K562 (cell line): ENCODE data around the gene SNRNP200. TPM values are rescaled to one million over a fixed set of nuclear protein-coding genes. Genes with fewer than 3 reads are reported as not detected.

Source experiments
- ATAC-seq: fragments of 200-7000 bp; cut with Tn5 transposase; 3 replicates; pipeline ENCODE4 v1.9.1; 2020; ENCODE audit warnings: moderate library complexity
- BruUV-seq: library from RNA; stranded (reverse); fragments of 400-500 nt; replicated peaks from 2 replicates; lab custom pipeline; 2021; lab: Mats Ljungman, UMichigan
- CTCF ChIA-PET: fragments of 300-600 bp; formaldehyde crosslinking; extraction: SDS; loops from one replicate; lab custom pipeline; 2021; ENCODE audit warnings: low intra/inter-chr PET ratio; lab: Yijun Ruan, JAX
- POLR2A ChIA-PET: fragments of 300-600, 350-650 bp; sonication (Branson Sonifier 250); formaldehyde crosslinking; extraction: SDS; loops from one replicate; lab custom pipeline; 2021; ENCODE audit warnings: antibody characterized with exemption, inconsistent platforms; lab: Yijun Ruan, JAX
- DNase-seq, 4 experiments: peaks; one replicate each; pipeline versions ENCODE4 v3.0.0 to v3.0.0-alpha.2; 2011 to 2018; ENCODE audit warnings: low spot score in 3 of 4, mixed read lengths in 3 of 4; ENCODE audit errors: extremely low read depth in 1 of 4
- FAIRE-seq: peaks from 2 replicates; lab custom pipeline; 2011; peaks lifted over from hg19 to GRCh38; lab: Jason Lieb, UNC
- H2AFZ ChIP-seq: 2 replicates; pipeline ENCODE4 v1.6.0; 2011; ENCODE audit warnings: low read depth, low read length, control low read depth, inconsistent platforms
- H3K27ac ChIP-seq: fragments of 200-600 bp; 3 replicates; pipeline ENCODE4 v1.8.0; 2011; ENCODE audit warnings: low read depth, mild to moderate bottlenecking, control low read depth, inconsistent platforms, low read length, moderate library complexity, mixed read lengths; ENCODE audit errors: extremely low read depth
- H3K27me3 ChIP-seq, 2 experiments: fragments of 300-600 bp in 1 of 2; 2 replicates in 1 of 2; 3 replicates in 1 of 2; pipeline versions ENCODE4 v1.6.0 to v1.8.0; 2011; ENCODE audit warnings: inconsistent platforms in 2 of 2, low read length in 2 of 2, mild to moderate bottlenecking in 1 of 2, mixed read lengths in 1 of 2, moderate library complexity in 1 of 2; ENCODE audit not compliant: control insufficient read depth in 2 of 2, insufficient read depth in 2 of 2
- H3K36me3 ChIP-seq: fragments of 300-600 bp; 3 replicates; pipeline ENCODE4 v1.8.0; 2011; ENCODE audit warnings: mild to moderate bottlenecking, low read length, inconsistent platforms; ENCODE audit not compliant: control insufficient read depth, insufficient read depth
- H3K4me1 ChIP-seq, 2 experiments: fragments of 200-600 bp in 1 of 2; replicated peaks in 1 of 2; 2 replicates in 1 of 2; 3 replicates in 1 of 2; pipeline versions ENCODE4 v1.5.1 to v1.8.0; 2011; ENCODE audit warnings: inconsistent platforms in 2 of 2, low read length in 2 of 2, mild to moderate bottlenecking in 1 of 2, mixed read lengths in 1 of 2, moderate library complexity in 1 of 2; ENCODE audit not compliant: control insufficient read depth in 2 of 2, insufficient read depth in 2 of 2
- H3K4me2 ChIP-seq: 2 replicates; pipeline ENCODE4 v1.6.1; 2011; ENCODE audit warnings: low read length, control low read depth, inconsistent platforms, mixed read lengths; ENCODE audit not compliant: insufficient read depth
- H3K4me3 ChIP-seq: fragments of 200-600 bp; sonication (generic), shearing (Covaris generic); 2 replicates; pipeline ENCODE4 v1.5.1; 2016; ENCODE audit warnings: control low read depth, inconsistent platforms
- H3K79me2 ChIP-seq: fragments of 200-600 bp; 3 replicates; pipeline ENCODE4 v1.8.0; 2011; ENCODE audit warnings: low read length, inconsistent platforms; ENCODE audit not compliant: control insufficient read depth, insufficient read depth
- H3K9ac ChIP-seq, 2 experiments: 2 replicates each; pipeline versions ENCODE4 v1.6.0 to v1.6.1; 2011; ENCODE audit warnings: low read depth in 2 of 2, low read length in 2 of 2, control low read depth in 1 of 2, inconsistent platforms in 1 of 2, mild to moderate bottlenecking in 1 of 2, mixed read lengths in 1 of 2; ENCODE audit not compliant: insufficient read depth in 1 of 2
- H3K9me1 ChIP-seq: one replicate; pipeline ENCODE4 v1.6.0; 2011; ENCODE audit warnings: inconsistent platforms, mild to moderate bottlenecking, low read length, moderate library complexity; ENCODE audit not compliant: control insufficient read depth, insufficient read depth
- H3K9me3 ChIP-seq: replicated peaks from 2 replicates; pipeline ENCODE4 v1.5.1; 2011; ENCODE audit warnings: low read depth, low read length, inconsistent platforms; ENCODE audit not compliant: control insufficient read depth, insufficient read depth
- H4K20me1 ChIP-seq: replicated peaks from 2 replicates; pipeline ENCODE4 v1.6.1; 2011; ENCODE audit warnings: low read length, inconsistent platforms, mixed read lengths; ENCODE audit not compliant: control insufficient read depth, insufficient read depth
- ARID1B ChIP-seq: fragments of 450-650 bp; IDR thresholded peaks from 2 replicates; pipeline ENCODE4 v1.6.1; 2016; ENCODE audit warnings: antibody characterized with exemption, mild to moderate bottlenecking, inconsistent platforms
- BCLAF1 ChIP-seq, 2 experiments: fragments of 450-650 bp in 1 of 2; IDR thresholded peaks; 2 replicates each; pipeline ENCODE4 v1.6.1; 2011 to 2017; ENCODE audit warnings: low read depth in 2 of 2, antibody characterized with exemption in 1 of 2, borderline replicate concordance in 1 of 2, low read length in 1 of 2, mild to moderate bottlenecking in 1 of 2, mixed read lengths in 1 of 2; ENCODE audit not compliant: control insufficient read depth in 1 of 2
- FUS ChIP-seq: fragments of 200-400 bp; formaldehyde crosslinking; optimal IDR thresholded peaks from 2 replicates; pipeline ENCODE3; 2017; ENCODE audit warnings: low read depth, low read length
- KAT2B ChIP-seq: IDR thresholded peaks from one replicate; pipeline ENCODE4 v1.6.1; 2012; ENCODE audit warnings: low read depth, mild to moderate bottlenecking, control low read depth, inconsistent platforms, low read length, moderate library complexity
- MYNN ChIP-seq, 2 experiments: sonication (generic); formaldehyde crosslinking in 1 of 2; IDR thresholded peaks; 2 replicates each; pipeline versions ENCODE4 v1.5.0 to v1.6.1; 2016 to 2020; ENCODE audit warnings: antibody characterized with exemption in 1 of 2, missing genetic modification reagents in 1 of 2
- RBM14 ChIP-seq: fragments of 200-400 bp; formaldehyde crosslinking; IDR thresholded peaks from 2 replicates; pipeline ENCODE4 v1.6.1; 2018; ENCODE audit warnings: low read depth, mild to moderate bottlenecking, low read length, moderate library complexity, borderline replicate concordance; ENCODE audit not compliant: insufficient read depth
- SMAD2 ChIP-seq: fragments of 150-350 bp; IDR thresholded peaks from 2 replicates; pipeline ENCODE4 v1.6.1; 2014; ENCODE audit warnings: low read depth, mild to moderate bottlenecking, low read length
- ZBTB17 ChIP-seq: fragments of 450-650 bp; formaldehyde crosslinking; IDR thresholded peaks from 2 replicates; pipeline ENCODE4 v1.4.0; 2020; ENCODE audit warnings: mild to moderate bottlenecking
- ZNF316 ChIP-seq: fragments of 450-650 bp; IDR thresholded peaks from 2 replicates; pipeline ENCODE4 v1.6.1; 2016
- WGBS: fragments of 100-300 bp; shearing (Covaris generic); methylation state at CpG from one replicate; pipeline ENCODE4 v1.1.6; 2016; ENCODE audit warnings: low coverage, mixed read lengths; ENCODE audit not compliant: insufficient coverage; ENCODE audit errors: missing lambda C conversion rate; 5-methylcytosine and 5-hydroxymethylcytosine counted together
- in situ Hi-C: fragments of 300-500 bp; cut with MboI; formaldehyde crosslinking; loops from 4 replicates; pipeline ENCODE4 v1.15.0; 2018; ENCODE audit warnings: inconsistent platforms, mixed read lengths
- intact Hi-C: fragments of 100-400 bp; cut with micrococcal nuclease; formaldehyde crosslinking; loops from 2 replicates; pipeline ENCODE4 v1.14.2; 2022
- polyA plus RNA-seq, 8 experiments: library from polyadenylated mRNA; depleted of rRNA in 4 of 8; stranded (reverse) in 5 of 8; unstranded in 3 of 8; fragments of >200 nt; fragmentation: Nextera tagmentation in 2 of 8; fragmentation: Illumina TruSeq in 1 of 8; extraction: Ambion mirVana in 2 of 8; extraction: Trizol in 1 of 8; gene quantifications; 2 replicates each; pipeline versions ENCODE4 v1.2.1 to v1.2.3, GENCODE V29; 2011 to 2014; ENCODE audit warnings: inconsistent platforms in 1 of 8, missing spikeins in 1 of 8
- total RNA-seq, 7 experiments: library from RNA; depleted of rRNA in 6 of 7; stranded (reverse); fragments of >200 nt in 6 of 7; fragmentation: Illumina TruSeq in 2 of 7; extraction: Trizol in 2 of 7; gene quantifications; 2 replicates each; pipeline versions ENCODE4 v1.2.1 to v1.2.3, GENCODE V29; 2011 to 2021; ENCODE audit warnings: low replicate concordance in 1 of 7

SNRNP200 gene
- total and polyA plus RNA-seq, 9 of the 15 experiments (the other 6 are each of a cell fraction or from before 2014, with no cell fraction given): 76.1 to 231 (median 155) TPM

GRCh38 chr2:96344011-96344410, 38.7 kb upstream of the SNRNP200 start:
- Histone ChIP-seq H3K9ac (no peak overlapping the region), H3K9me3 (no peaks in the 10 kb centered on the region), H3K36me3 (peaks cover 85% of the 10 kb centered on the region), H2AFZ (no peak overlapping the region), H3K27me3 (no peaks in the 10 kb centered on the region)
- FAIRE-seq (no peak), DNase-seq (no peak)
- CTCF ChIA-PET: no interaction called here
- TF ChIP-seq SMAD2 (no peak), ARID1B (no peak), FUS (no peak), RBM14 (no peak), BCLAF1 (IDR thresholded peaks at IDR 0.05; ENCODE audit: borderline replicate concordance in 1 of 2, control insufficient read depth in 1 of 2, low read depth in 2 of 2, low read length in 1 of 2) (no peak), MYNN (IDR thresholded peaks at IDR 0.05) (no peak), MYNN (CRISPR knock-in tag; IDR thresholded peaks at IDR 0.05) (no peak), ZBTB17 (CRISPR knock-in tag) (no peak), ZNF316 (no peak), KAT2B (no peak)
- TF ChIP-seq, all 486 proteins: peak for 0
- Histone ChIP-seq H3K4me2 (no peak overlapping the region), H3K9me1 (no peaks in the 10 kb centered on the region), H3K4me3 (no peak overlapping the region), H3K79me2 (peaks cover 38% of the 10 kb centered on the region), H4K20me1 (peaks cover 5% of the 10 kb centered on the region), H3K4me1 (peaks cover 9 to 25% of the 10 kb centered on the region in 2 experiments), H3K27ac (no peak overlapping the region)
- intact Hi-C loops: no loop called here
- ATAC-seq: no peak
- POLR2A ChIA-PET: interaction anchor here (1.1 to 1.2 kb wide), 2 partner anchors 8 to 9 kb away, joined by 3 to 4 read pairs; partner anchors contain the start of gene NCAPH
- no TSS peak for BruUV-seq
- 91% methylated on average over 5 of the region's 5 CpGs for WGBS
- in situ Hi-C loops: no loop called here
